D721Med (cell line): ENCODE results near the gene FBXW11.

ENCODE experiments used
- DNase-seq: peaks from one replicate; pipeline ENCODE4 v3.0.0; 2011; ENCODE audit warnings: low spot score; ENCODE audit not compliant: insufficient read length
- FAIRE-seq: peaks from 2 replicates; lab custom pipeline; 2011; peaks lifted over from hg19 to GRCh38; lab: Jason Lieb, UNC
- CTCF ChIP-seq: IDR thresholded peaks from 2 replicates; pipeline ENCODE4 v1.5.1; 2012; ENCODE audit warnings: mild to moderate bottlenecking, control low read depth; ENCODE audit not compliant: insufficient read depth; ENCODE audit errors: missing control alignments

The FBXW11 gene

DNA sequence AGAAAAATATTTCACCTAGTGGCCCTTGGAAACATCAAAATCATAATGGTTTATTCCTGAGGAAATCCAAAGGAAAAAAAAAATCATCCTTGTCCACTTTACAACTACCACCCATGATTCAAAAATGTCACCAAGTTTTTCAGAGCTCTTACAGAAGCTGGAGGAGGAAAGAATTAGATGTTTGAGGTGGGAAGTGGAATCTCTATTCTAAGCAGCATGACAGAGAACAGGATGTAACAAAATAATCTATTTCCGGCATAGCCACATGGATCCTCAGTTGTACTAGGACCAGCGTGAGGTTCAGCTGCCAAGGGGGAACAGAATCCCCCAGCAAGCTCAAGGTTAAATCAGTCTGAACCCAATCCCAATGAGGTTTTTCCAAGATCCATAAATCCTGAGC lies 40.2 kb downstream of the FBXW11 start:
- FAIRE-seq (no peak), DNase-seq (no peak)
- no peak for TF ChIP-seq CTCF

GRCh38 chr5:171965745-171966144 lies 40.7 kb downstream of the FBXW11 start:
- FAIRE-seq: no peak
- no peak for TF ChIP-seq CTCF
- DNase-seq: no peak

- FAIRE-seq: no peak
- no peak for DNase-seq
- TF ChIP-seq CTCF: no peak
These were observed 43.0 kb downstream of the FBXW11 start for GRCh38 chr5:171963416-171963815.

- FAIRE-seq: no peak
- no peak for TF ChIP-seq CTCF
- no peak for DNase-seq
These were observed 45.3 kb downstream of the FBXW11 start for GRCh38 chr5:171961117-171961516.

- DNase-seq (no peak), FAIRE-seq (no peak)
- no peak for TF ChIP-seq CTCF
These were observed 48.7 kb downstream of the FBXW11 start for GRCh38 chr5:171957591-171958251.

DNA sequence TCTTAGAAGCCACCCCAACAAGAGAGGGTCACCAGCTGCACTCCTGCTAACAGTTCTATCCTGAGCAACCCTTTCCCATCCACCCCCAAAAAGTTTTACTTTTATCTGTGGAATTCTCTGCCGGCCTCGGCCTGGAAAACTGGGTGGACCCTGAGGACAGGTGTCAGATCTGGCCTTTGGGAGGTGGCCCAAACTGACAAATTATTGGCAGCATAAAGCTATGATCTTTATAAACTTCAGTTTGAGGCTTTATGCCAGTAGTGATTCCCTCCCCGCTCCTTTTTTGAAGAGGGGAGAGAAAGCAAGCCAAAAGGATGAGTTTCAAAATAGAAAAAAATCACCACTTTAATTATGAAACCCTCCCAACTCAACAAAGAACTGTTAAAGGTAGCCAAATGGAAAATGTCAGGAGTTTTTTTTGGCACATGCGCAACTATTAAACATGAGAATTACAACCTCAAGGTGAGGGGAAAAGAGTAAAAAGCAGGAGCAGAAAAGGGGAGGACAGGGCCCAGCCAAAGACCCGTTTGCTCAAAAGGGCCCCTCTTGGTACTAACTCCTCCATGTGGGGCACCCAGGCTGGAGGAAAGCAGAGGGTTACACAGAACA lies 49.4 kb downstream of the FBXW11 start:
- no peak for DNase-seq
- no peak for FAIRE-seq
- no peak for TF ChIP-seq CTCF

DNA sequence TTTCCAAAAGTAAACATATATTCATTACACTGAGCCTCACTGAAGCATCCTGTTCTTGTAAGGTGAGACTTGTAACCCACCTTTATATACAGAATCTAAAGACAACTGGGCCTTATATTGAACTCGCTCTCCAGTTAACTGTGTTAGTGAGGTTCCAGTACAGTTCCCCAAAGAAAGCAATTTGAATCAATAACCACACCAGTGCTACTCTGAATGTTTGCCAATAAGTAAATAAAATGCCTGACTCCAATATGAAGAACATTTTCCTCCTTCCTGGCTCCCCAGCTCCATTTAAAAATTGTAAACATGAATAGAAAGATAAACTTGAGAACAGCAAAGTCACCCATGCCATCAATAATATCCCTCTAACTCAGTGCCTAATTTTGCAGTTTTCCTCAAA lies 50.1 kb downstream of the FBXW11 start:
- no peak for TF ChIP-seq CTCF
- DNase-seq: no peak

More for the DNA sequence above, 50.1 kb downstream of the FBXW11 start:
- no peak for FAIRE-seq
